DMS79 treated with DMSO at 0.1 percent for 48 hours (cell line): ENCODE data around the gene PPIB.

Experiments
- DNase-seq: peaks from one replicate; lab custom pipeline; 2025; lab: John Stamatoyannopoulos, UW

Gene PPIB

DNA sequence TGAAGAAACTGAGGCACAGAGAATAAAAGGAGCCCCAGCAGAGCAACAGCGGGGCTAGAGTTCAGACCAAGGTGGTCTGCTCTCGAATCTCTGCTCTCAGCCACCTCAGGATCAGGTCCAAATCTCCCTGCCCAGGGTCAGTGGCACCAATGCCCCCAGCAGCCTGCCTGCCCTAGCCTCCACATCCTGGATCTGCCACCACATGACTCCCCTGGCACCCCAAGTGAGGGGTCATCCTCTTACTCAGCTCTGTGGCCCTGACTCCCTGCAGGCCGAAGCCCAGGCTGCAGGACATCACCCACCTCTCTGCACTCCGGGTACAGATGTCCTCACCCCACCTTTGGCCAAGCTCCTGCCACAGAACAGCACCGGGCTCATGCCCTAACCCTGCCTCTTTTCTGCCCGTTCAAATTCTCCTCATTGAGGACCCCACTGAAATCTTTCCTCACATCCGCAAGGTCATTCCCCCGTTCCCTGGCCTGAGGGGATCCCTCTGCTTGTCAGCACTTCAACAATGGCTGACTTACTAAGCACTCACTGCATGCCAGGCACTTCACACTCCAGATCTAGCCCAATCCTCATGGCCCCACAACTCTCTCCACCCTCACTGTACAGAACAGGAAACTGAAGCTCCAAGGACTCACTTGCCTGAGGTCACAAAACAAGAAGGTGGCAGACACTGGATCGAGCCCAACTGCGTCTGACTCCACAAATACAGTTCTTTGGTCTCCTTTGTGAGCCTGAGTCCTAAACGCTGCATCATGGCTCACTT is 4.3 kb downstream of the PPIB start:
- DNase-seq: no peak

DNA sequence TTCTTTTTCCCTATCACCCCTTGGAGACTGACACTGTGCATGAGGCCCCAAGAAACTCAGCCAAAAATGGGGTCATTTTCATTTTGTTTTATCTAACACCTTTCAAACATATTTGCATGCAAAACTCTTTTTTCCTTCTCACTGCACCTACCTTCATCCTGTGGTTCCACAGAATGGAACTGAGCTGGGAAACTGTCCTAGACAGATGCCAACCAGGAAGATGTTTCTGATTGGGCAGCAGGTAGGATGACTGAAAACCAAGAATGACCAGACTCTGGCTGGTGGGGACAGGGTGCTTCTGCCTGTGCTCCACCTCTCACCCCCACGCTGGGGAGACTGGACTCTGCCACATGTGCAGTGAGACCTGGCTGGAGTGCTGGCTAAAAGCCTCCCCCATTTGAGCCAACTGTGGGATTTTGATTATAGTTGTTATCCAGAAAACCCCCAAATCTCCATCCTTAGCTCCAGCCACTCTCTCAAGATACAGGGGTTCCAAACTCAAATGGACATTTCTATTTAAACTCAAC is 5.2 kb downstream of the PPIB start:
- DNase-seq: no peak

DNA sequence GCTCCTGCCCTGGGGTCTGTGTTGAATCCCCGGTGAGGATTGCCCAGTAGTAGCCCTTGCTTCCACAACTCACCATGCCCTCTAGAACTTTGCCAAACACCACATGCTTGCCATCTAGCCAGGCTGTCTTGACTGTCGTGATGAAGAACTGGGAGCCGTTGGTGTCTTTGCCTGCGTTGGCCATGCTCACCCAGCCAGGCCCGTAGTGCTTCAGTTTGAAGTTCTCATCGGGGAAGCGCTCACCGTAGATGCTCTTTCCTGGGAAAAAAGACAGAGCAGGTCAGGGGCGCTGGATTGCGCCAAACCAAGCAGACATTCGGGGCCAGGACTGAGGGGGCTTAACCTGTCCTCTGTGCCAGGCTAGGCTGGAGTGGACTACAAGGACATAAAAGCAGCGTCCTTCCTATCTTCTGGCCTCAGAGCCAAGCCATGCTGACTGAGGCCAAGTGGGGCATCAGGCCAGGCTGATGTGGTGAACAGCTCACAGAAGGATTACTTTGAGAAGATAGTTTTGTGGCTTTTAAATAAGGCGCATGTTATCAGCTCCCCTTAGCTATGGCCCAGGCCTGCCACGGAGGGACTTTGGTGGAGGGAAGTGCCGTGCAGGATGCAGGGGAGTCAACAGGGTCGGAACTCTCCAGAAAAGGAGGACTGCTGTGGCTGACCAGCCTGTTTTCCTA is 6.0 kb downstream of the PPIB start:
- DNase-seq: no peak

DNA sequence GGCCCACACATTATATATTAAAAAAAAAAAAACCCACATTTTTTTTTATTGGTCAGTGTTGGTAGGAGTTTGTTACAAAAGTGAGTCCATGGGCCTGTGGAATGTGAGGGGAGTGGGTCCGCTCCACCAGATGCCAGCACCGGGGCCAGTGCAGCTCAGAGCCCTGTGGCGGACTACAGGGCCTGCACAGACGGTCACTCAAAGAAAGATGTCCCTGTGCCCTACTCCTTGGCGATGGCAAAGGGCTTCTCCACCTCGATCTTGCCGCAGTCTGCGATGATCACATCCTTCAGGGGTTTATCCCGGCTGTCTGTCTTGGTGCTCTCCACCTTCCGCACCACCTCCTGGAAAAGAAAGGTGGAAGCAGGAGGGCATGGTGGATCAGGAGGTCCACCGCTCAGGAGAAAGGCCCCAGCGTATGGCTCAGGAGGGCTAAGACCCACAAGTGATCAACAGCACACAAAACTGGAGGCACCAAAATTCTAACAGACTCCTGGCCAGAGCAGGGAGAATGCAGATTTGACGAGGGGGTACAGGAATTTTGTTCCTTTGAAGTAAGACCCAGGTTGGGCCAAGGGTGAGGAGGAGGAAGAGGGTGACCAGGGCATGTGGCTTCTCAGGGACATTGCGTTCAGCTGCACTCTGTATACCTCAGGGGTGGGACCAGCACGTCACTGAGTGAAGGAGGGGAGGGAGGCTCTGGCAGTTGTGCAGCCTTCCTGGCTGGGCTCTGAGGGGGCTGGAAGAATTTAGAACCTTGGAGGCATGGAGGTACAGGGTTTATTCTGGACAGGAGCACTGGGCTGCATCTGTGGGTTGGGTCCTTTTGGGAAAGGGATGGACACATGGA is 6.8 kb downstream of the PPIB start:
- no peak for DNase-seq

DNA sequence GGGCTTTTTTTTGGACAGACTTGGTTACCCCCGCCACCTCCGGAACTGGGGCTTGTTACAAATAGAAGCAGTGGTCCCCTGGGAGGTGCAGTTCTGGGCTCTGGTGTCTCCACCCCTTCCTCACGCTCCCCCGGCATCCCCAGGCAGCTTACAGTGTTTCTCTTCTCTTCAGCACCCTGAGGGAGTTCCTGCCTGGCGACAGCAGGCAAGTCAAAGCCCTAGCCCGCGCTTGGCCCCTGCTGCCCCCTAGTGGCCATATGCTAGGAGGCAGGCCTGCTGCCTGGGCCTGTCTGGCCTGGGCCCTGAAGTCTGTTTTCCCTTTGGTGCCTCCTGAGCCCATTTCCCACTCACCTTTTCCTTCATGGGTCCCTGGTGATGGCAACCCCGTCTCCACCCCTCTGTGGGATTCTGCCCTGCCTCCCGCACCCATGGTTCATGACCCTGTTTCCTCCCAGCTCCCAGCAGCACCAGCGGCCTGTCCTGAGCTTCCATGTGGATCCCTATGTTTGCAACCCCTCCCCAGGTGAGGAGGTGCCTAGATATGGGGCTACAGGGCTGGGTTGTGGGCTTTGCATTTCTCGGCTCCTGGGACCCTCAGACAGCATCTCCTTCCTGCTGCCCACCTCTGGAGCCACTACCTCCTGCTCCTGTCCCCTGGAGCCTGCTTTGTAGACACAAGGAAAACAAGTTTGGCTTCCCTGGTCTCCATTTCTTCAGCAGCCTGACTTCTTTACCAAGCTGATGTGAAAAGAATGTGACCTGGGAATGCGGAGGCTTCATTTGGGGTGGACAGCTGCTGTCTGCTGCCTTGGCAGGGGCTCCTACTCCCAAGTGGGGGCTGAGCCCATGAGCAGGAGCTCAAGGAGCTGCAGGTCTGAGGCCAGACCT is 9.1 kb downstream of the PPIB start:
- peak; percentile 51 for DNase-seq

DNA sequence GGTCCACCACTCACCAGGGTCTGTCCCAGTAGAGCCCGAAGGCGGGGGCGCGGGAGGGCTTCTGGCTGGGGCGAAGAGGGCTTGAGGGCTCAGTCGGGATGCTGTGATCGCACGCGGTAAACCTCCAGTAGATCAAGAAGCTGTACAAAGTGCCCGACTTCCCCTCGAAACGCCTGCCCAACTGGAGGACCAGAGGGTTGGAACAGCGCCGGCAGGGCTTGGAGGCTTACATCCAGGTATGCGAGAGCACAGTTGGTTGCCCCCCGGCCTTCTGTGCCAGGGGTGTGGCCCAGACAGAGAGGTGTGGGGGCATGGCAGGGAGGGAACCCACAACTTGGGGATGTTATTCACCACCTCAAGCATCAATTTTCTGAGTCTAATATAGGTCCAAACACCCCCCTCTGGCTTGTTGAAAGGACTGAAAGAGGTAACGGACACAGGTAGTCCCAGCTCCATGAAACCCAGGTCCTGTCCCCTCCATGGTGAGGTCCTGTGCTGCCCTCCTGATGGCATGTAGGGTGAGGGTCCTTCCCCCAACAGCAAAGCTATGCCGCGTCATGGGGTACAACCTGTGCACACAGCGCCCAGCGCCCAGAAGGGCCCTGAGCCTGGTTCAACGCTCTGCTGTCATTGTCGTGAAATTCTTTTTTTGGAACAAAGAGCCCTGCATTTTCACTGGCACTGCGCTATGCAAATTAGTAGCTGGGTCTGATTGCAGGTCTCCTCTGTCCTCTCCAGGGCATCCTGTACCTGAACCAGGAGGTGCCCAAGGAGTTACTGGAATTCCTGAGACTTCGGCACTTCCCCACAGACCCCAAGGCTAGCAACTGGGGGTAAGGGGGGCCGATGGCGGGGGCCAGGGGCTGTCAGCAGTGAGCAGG is 10.1 kb downstream of the PPIB start:
- DNase-seq: peak; percentile 29

DNA sequence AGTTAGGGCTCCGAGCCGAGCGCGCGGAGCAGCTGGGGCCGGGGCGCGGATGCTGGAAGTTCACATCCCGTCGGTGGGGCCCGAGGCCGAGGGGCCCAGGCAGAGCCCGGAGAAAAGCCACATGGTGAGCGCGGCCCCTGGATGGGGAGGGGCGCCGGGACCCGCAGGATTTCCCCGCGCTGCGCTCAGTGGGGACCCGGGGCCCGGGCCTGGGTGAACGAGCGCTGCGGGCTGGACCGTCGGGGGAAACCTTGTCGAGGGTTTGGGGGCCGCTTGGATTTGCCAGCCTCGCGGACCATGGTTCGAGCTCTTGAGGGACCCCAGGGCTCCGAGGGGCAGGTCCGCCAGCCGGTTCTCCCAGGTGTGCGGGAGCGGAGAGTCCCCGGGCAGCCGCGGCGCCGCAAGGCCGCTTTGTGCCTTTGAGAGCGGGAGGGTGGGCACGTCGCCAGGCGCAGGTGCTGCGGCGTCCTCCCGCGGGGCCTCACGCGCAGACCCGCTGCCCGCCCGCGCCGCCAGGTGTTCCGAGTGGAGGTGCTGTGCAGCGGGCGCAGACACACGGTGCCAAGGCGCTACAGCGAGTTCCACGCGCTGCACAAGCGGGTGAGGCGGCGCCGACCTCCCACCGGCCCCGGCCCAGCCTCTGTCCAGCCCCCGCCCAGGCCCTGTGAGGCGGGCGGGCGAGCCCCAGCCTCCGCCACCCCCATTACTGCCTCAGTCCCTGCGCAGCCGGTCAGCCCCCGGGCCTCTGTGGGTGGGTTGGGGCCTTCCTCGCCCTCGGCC is 10.9 kb downstream of the PPIB start, which contains the start of gene SNX22:
Gene SNX22, plus strand, starts transcription at position 5 of the 780 bp plus-strand sequence. Its CDS starts 45 bp downstream, at position 50.
- DNase-seq: no peak

DNA sequence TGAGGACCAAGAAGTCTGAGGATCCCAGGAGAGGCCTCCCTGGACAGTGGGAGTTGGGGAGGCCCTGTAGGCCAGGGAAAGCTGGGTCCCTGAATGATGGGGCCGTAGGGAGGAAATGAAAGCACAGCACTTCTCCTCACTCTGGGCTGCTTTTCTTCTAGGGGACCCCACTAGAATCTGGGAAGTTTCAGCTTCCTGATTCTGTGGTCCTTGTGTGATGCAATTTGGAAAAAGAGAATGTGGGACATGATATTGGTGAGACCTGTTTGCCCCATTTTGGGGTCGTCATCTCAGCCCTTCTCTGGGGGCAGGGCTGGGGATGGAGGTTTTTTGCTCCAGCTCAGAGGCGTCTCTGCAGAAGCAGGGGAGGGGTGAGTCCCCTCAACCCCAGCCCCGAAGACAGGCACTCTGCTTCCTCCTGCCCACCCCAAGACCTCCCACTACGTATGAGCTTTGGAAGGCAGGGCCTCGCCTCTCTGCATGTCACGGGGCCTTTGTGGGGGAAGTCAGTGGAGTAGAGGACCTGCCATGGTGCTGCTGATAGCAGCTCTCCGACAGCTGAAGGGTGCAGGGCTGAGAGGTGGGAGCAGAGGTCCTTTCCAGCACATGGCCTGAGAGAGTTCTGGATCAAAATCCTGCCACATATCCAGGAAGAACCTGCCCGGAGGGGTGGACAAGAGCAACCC is 12.8 kb downstream of the PPIB start:
- DNase-seq: no peak

DNA sequence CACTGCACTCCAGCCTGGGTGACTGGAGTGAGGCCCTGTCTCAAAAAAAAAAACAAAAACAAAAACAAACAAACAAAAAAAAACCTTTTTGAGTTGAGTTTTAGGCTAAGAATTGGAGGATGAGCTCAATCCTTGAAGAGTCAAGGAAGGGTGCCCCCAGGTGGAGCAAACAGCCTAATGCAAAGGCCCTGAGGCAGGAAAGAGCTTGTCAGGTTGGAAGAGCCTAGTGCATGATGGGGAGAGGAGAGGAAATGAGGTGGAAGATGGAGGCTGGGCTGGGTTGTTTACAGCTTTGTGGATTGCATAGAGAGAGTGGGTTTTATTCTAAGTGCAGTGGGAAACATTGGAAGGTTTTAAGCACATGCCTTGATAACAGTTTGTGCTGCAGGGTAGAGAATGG is 13.4 kb downstream of the PPIB start:
- no peak for DNase-seq

DNA sequence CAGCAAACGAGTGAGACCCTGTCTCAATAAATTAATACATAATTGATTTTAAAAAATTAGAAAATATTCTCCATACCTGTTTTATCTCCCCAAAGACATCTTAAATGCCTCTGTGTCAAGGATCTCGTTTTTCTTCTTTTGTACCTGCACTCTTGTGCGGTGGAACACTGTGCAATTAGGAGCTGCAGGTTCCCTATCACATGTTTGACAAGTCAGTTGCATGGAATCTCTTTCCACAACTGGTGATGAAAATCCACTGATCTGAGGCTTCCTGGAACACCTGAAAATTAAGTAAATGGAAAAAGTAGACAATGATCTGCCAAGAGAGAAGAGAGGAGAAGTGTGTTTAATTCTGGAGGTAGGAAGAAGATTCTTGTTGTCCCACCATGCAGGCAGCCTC is 14.2 kb downstream of the PPIB start:
- no peak for DNase-seq

DNA sequence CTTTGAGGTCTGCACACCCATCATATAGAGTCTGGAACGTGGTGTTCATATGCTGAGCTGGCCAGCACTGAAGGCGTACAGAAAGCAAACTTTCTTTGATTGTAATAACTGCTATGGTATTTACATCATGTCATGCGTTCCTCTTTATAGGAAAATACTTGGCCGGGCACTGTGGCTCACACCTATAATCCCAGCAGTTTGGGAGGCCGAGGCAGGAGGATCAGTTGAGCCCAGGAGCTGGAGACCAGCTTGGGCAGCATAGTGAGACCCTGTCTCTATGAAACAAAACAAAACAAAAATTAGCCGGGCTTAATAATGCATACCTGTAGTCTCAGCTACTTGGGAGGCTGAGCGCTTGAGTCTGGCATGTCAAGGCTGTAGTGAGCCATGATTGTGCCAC is 14.7 kb downstream of the PPIB start:
- DNase-seq: no peak

DNA sequence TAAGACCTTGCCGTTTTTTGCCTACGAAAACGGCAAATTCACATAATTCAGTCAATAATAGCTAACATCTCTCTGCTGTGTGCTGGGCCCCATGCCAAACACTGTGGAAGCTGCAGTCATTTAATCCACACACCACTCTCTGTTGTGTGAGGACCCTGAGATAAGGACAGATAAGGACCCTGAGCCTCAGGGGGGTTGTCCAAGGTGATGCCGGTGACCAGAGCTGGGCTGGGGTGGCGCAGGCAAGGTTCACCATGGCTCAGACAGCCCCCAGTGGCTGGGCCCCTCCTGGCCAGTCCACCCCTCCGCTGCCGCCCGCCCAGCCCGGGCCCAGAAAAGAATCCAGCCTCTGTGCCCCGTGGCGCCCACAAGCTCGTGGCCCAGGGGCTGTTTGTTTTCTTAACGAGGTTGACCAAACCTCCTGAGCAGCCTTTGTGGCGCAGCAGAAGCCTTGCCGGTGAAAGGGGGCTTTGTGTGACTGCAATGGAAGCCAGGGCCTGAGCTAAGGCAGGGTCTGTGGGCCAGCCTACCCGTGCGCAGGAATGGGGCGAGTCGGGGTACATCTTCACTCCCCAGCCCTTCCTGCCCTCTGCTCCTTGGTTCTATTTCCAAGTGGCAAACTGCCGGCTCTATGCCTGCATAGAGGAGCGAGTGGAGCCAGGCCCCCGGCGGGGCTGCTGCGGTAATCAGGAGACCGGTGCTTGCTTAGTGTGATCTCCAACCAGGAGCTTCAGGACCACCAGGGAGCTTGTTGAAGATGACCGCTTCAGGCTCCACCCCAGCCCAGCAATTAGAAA is 15.7 kb downstream of the PPIB start:
- no peak for DNase-seq

DNA sequence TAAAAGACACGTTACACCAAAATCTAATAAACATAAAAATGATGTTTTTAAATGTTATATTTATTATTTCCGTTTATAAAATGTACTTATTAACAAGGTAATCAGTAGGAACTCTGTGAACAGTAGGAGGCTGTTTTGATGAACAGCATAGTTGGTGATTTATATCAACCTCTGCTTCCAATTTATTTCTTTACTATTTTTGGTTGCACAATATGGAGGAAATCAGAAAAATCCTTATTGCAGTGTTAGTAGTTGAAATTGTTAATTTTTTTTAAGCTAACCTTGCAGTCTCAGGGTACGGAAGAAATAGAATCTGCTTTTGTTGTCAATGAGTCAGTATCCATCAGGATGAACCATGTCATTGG is 16.3 kb downstream of the PPIB start:
- no peak for DNase-seq

DNA sequence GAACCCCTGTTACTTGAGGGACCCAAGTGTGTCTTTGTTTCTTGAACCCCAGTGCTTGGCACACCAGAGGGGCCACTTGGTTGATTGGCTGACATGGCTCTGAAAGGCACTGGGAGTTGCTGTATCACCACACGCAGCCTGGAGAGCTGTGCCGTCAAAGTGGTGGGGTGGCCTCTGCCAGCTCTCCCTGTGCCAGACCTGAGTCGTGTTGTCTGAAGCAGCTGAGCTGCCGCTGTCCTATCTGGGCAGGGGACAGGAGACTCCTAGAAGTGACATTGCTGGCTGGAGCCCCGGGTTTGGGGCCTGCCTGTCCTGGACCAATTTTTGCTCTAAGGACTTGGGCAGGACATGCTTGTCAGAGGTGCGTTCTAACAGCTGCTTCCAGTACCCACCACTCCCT is 16.8 kb downstream of the PPIB start:
- no peak for DNase-seq

DNA sequence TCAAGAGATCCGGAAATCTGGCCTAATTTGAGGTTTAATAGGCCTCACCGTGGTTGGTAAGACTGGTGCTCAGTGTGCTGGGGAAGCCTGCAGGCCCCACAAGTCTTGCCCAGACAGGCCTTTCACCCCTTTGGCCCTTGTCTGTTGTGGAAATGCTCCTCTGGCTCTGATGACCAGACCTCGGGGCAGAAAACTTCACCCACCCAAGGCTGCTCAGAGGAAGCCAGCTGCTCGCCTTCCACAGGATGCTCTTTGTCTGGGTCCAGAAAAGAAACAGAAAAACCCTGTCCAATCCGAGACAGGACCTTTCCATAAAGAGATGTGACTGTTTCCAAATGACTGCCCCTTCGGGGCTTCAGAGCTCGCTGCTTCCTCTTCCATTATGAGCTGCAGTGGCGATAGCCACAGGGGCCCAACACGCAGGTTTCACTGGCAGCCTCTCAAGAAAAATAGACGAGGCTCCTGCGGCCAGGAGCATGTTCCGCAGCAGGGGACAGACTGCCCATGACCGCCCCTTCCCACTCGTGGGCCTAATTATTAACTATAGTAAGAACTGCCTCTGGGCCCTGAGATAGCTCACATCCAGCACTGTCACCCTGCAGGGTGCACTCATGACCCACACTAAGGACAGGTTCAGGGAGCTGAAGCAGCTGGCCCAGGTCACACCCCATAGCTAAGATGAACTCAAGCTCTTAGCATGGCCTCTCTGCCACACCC is 18.1 kb downstream of the PPIB start:
- no peak for DNase-seq

DNA sequence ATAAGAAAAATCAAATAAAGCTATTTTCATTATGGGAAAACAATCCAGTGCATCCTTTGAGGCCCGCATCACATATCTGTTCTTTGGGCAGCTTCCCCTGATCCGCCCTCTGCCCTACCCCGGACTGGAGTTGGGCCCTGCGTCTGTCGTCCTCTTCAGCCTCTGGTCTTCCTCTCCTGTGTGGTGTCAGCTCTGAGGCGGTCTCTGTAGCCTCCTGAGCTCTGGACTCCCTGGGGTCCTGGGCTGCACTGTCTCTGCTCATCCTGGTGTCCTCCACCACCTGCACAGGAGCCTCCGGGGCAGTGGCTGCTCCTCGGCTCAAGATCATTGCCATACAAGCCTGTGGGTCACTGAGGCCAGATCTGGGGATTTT is 18.6 kb downstream of the PPIB start:
- DNase-seq: no peak

DNA sequence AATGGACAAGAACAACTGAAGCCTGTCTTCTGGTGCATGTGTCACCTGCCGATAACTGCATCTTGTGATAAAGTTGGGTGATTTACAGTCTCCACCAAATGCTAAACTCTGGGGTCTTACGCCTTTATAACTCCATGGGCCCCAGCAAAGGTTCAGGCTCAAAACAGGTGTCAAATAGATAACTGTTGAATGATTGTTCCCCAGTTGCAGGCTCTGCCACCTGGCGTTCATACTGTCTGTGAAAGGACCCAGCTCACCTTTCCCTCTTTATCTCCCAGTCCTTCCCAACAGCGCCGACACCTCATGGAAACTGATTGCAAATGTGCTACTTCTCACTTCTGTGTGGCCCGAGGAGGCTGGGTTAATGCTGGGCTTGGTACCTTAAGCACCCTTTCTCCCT is 19.5 kb downstream of the PPIB start:
- DNase-seq: no peak
